Osteocyte (in vitro differentiated cells): Measurements from ENCODE around the gene TAF1B. TPM values are rescaled to one million over a fixed set of nuclear protein-coding genes. Genes with fewer than 3 reads are reported as not detected.
"Not testable (repeated sequence)": the region's sequence is repeated elsewhere in the genome, so short reads cannot be mapped to it uniquely, and the experiment has no call there.

Experiments used
- DNase-seq: peaks from one replicate; pipeline ENCODE4 v3.0.0; 2021; ENCODE audit warnings: mixed read lengths; ENCODE audit not compliant: unreplicated experiment; ENCODE audit errors: extremely low spot score
- H3K27ac Mint-ChIP-seq: one replicate; pipeline ENCODE4 v1.8.0; 2021; ENCODE audit warnings: mild to moderate bottlenecking, mixed read lengths; ENCODE audit not compliant: unreplicated experiment
- H3K27me3 Mint-ChIP-seq: one replicate; pipeline ENCODE4 v1.8.0; 2021; ENCODE audit warnings: mixed read lengths; ENCODE audit not compliant: unreplicated experiment
- H3K36me3 Mint-ChIP-seq: one replicate; pipeline ENCODE4 v1.8.0; 2021; ENCODE audit warnings: mixed read lengths; ENCODE audit not compliant: unreplicated experiment
- H3K4me1 Mint-ChIP-seq: one replicate; pipeline ENCODE4 v1.8.0; 2021; ENCODE audit warnings: mixed read lengths; ENCODE audit not compliant: unreplicated experiment
- H3K4me3 Mint-ChIP-seq: one replicate; pipeline ENCODE4 v1.8.0; 2021; ENCODE audit warnings: mild to moderate bottlenecking, moderate library complexity, mixed read lengths; ENCODE audit not compliant: unreplicated experiment
- H3K9me3 Mint-ChIP-seq: one replicate; pipeline ENCODE4 v1.8.0; 2021; ENCODE audit warnings: mixed read lengths; ENCODE audit not compliant: unreplicated experiment
- total RNA-seq: library from RNA; stranded (reverse); gene quantifications from 2 replicates; pipeline ENCODE4 v1.2.1, GENCODE V29; 2021
- TF ChIP-seq, protein P1 (sequence below): fragments of 200-600 bp; sonication (generic); IDR thresholded peaks from 2 replicates; pipeline ENCODE4 v1.5.0; 2021; ENCODE audit warnings: antibody characterized with exemption, mild to moderate bottlenecking, moderate library complexity

TAF1B gene
- total RNA-seq, 1 donor from 2014 or later: 23.0 TPM

DNA sequence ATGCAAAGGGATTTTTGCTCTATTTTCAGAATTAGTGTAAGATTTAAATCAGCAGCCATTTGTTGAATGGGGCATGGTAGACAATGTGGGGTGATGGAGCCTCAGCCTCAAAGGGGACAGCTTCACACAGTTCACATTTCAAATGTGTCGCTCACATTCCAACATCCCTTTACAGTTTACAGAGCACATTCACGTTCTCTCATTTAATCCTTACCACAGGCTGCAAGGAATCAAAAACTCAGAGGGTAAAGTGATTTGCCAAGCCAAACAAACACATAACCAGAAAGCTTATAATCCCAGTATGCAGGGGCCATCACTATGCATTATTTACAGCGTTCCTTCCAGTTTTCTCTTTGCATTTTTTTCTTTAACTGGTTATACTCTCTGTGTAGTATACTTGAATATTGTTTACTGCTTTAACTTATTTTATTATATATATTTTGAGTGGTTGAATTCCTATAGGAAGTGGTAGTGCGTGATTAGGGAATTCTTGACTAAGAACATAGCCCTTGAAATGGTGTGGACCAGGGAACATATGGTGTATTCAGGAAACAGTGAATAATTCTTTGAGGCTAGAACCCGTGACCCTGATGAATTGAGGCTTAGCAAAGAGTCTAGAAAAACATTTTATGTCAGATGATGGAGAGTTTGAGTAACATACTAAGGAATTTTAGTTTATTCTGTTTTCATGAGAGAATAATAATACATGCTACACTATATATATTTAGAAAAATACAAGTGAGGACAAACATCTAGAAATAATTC lies 18.1 kb upstream of the TAF1B start:
- Mint-ChIP-seq H3K27me3 (peaks cover 3% of the 10 kb centered on the region), H3K4me1 (peaks cover 5% of the 10 kb centered on the region), H3K27ac (peak overlapping the region; percentile 54), H3K4me3 (no peak overlapping the region), H3K9me3 (no peaks in the 10 kb centered on the region), H3K36me3 (no peaks in the 10 kb centered on the region)
- TF ChIP-seq, protein P1, sequence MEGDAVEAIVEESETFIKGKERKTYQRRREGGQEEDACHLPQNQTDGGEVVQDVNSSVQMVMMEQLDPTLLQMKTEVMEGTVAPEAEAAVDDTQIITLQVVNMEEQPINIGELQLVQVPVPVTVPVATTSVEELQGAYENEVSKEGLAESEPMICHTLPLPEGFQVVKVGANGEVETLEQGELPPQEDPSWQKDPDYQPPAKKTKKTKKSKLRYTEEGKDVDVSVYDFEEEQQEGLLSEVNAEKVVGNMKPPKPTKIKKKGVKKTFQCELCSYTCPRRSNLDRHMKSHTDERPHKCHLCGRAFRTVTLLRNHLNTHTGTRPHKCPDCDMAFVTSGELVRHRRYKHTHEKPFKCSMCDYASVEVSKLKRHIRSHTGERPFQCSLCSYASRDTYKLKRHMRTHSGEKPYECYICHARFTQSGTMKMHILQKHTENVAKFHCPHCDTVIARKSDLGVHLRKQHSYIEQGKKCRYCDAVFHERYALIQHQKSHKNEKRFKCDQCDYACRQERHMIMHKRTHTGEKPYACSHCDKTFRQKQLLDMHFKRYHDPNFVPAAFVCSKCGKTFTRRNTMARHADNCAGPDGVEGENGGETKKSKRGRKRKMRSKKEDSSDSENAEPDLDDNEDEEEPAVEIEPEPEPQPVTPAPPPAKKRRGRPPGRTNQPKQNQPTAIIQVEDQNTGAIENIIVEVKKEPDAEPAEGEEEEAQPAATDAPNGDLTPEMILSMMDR: no peak
- no peak for DNase-seq

GRCh38 chr2:9826208-9826607 lies 17.1 kb upstream of the TAF1B start:
- Mint-ChIP-seq H3K36me3 (no peaks in the 10 kb centered on the region), H3K4me3 (no peak overlapping the region), H3K9me3 (no peaks in the 10 kb centered on the region), H3K4me1 (peaks cover 5% of the 10 kb centered on the region), H3K27me3 (peaks cover 3% of the 10 kb centered on the region), H3K27ac (no peak overlapping the region)
- TF ChIP-seq, protein P1: no peak
- DNase-seq: no peak

GRCh38 chr2:9830685-9831410 lies 12.4 kb upstream of the TAF1B start:
- TF ChIP-seq, protein P1: no peak
- no peak overlapping the region for H3K27ac Mint-ChIP-seq
- DNase-seq: no peak
- H3K9me3 Mint-ChIP-seq: no peaks in the 10 kb centered on the region
- peaks cover 2% of the 10 kb centered on the region for H3K4me1 Mint-ChIP-seq
- H3K36me3 Mint-ChIP-seq: no peaks in the 10 kb centered on the region
- peaks cover 5% of the 10 kb centered on the region for H3K27me3 Mint-ChIP-seq
- no peak overlapping the region for H3K4me3 Mint-ChIP-seq

DNA sequence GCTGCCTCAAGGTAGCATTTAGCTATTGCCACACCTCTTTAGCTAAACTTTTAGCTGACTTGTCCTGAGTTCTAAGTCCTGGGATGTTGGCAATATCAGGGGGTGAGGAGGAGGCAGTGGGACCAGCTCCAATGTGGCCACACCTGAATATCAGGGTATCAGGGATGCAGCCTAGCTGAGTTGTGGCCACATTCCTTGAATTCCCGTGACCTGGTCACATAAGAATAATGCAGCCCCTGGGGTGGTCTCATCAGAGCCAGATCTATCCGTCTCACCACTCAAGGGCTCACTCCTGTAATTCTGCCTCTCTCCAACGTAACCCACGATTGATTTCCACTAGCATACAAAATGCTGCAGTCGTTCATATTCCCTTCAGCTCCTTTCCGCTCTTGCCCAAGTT lies 11.6 kb upstream of the TAF1B start:
- DNase-seq: no peak
- TF ChIP-seq, protein P1: no peak
- Mint-ChIP-seq H3K27me3 (peaks cover 5% of the 10 kb centered on the region), H3K4me3 (no peak overlapping the region), H3K4me1 (peaks cover 2% of the 10 kb centered on the region), H3K27ac (no peak overlapping the region), H3K36me3 (no peaks in the 10 kb centered on the region), H3K9me3 (no peaks in the 10 kb centered on the region)

GRCh38 chr2:9832586-9832985 lies 10.7 kb upstream of the TAF1B start:
- peaks cover 5% of the 10 kb centered on the region for H3K27me3 Mint-ChIP-seq
- no peak overlapping the region for H3K27ac Mint-ChIP-seq
- no peak overlapping the region for H3K4me3 Mint-ChIP-seq
- H3K9me3 Mint-ChIP-seq: no peaks in the 10 kb centered on the region
- peaks cover 5% of the 10 kb centered on the region for H3K4me1 Mint-ChIP-seq
- TF ChIP-seq, protein P1: no peak
- no peak for DNase-seq
- no peaks in the 10 kb centered on the region for H3K36me3 Mint-ChIP-seq

DNA sequence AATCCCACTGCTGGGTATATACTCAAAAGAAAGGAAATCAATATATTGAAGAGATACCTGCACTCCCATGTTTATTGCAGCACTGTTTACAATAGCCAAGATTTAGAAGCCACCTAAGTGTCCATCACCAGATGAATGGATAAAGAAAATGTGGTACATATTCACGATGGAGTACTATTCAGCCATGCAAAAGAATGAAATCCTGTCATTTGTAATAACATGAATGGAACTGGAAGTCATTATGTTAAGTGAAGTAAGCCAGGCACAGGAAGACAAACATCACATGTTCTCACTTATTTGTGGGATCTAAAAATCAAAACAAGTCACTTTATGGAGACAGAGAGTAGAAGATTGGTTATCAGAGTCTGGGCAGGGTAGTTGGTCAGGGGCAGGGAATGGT lies 8.2 kb upstream of the TAF1B start:
- not testable (repeated sequence) for H3K27me3 Mint-ChIP-seq, H3K27ac Mint-ChIP-seq, H3K9me3 Mint-ChIP-seq

More for the DNA sequence above, 8.2 kb upstream of the TAF1B start:
- not testable (repeated sequence) for DNase-seq, H3K4me1 Mint-ChIP-seq, H3K36me3 Mint-ChIP-seq, H3K4me3 Mint-ChIP-seq
